Osteocyte (in vitro differentiated cells): ENCODE data around the gene PHOSPHO2. TPM values are rescaled to one million over a fixed set of nuclear protein-coding genes. Genes with fewer than 3 reads are reported as not detected.

Experiments
- DNase-seq: peaks from one replicate; pipeline ENCODE4 v3.0.0; 2021; ENCODE audit warnings: mixed read lengths; ENCODE audit not compliant: unreplicated experiment; ENCODE audit errors: extremely low spot score
- H3K27ac Mint-ChIP-seq: one replicate; pipeline ENCODE4 v1.8.0; 2021; ENCODE audit warnings: mild to moderate bottlenecking, mixed read lengths; ENCODE audit not compliant: unreplicated experiment
- H3K27me3 Mint-ChIP-seq: one replicate; pipeline ENCODE4 v1.8.0; 2021; ENCODE audit warnings: mixed read lengths; ENCODE audit not compliant: unreplicated experiment
- H3K36me3 Mint-ChIP-seq: one replicate; pipeline ENCODE4 v1.8.0; 2021; ENCODE audit warnings: mixed read lengths; ENCODE audit not compliant: unreplicated experiment
- H3K4me1 Mint-ChIP-seq: one replicate; pipeline ENCODE4 v1.8.0; 2021; ENCODE audit warnings: mixed read lengths; ENCODE audit not compliant: unreplicated experiment
- H3K4me3 Mint-ChIP-seq: one replicate; pipeline ENCODE4 v1.8.0; 2021; ENCODE audit warnings: mild to moderate bottlenecking, moderate library complexity, mixed read lengths; ENCODE audit not compliant: unreplicated experiment
- H3K9me3 Mint-ChIP-seq: one replicate; pipeline ENCODE4 v1.8.0; 2021; ENCODE audit warnings: mixed read lengths; ENCODE audit not compliant: unreplicated experiment
- total RNA-seq: library from RNA; stranded (reverse); gene quantifications from 2 replicates; pipeline ENCODE4 v1.2.1, GENCODE V29; 2021
- TF ChIP-seq, protein P1 (sequence below): fragments of 200-600 bp; sonication (generic); IDR thresholded peaks from 2 replicates; pipeline ENCODE4 v1.5.0; 2021; ENCODE audit warnings: antibody characterized with exemption, mild to moderate bottlenecking, moderate library complexity

The PHOSPHO2 gene
- total RNA-seq, 1 donor from 2014 or later: 4.8 TPM

DNA sequence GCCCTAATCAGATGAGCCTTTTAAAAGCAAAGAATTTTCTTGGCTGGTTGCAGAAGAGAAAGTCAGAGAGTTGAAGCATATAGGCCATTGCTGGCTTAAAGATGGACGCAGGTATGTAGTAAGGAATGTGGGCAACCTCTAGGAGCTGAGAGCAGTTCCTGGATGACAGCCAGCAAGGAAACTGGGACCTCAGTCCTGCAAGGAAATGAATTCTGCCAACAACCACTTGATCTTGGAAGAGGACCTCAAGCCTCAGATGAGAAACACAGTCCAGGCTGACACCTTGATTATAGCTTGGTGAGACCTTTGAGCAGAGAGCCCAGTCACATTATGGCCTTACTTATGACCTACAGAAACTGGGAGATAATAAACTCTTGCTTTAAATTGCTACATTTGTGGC is 15.7 kb downstream of the PHOSPHO2 start:
- no peaks in the 10 kb centered on the region for H3K4me1 Mint-ChIP-seq
- no peak for DNase-seq
- no peaks in the 10 kb centered on the region for H3K27me3 Mint-ChIP-seq
- H3K4me3 Mint-ChIP-seq: no peak overlapping the region
- no peaks in the 10 kb centered on the region for H3K36me3 Mint-ChIP-seq
- TF ChIP-seq, protein P1, sequence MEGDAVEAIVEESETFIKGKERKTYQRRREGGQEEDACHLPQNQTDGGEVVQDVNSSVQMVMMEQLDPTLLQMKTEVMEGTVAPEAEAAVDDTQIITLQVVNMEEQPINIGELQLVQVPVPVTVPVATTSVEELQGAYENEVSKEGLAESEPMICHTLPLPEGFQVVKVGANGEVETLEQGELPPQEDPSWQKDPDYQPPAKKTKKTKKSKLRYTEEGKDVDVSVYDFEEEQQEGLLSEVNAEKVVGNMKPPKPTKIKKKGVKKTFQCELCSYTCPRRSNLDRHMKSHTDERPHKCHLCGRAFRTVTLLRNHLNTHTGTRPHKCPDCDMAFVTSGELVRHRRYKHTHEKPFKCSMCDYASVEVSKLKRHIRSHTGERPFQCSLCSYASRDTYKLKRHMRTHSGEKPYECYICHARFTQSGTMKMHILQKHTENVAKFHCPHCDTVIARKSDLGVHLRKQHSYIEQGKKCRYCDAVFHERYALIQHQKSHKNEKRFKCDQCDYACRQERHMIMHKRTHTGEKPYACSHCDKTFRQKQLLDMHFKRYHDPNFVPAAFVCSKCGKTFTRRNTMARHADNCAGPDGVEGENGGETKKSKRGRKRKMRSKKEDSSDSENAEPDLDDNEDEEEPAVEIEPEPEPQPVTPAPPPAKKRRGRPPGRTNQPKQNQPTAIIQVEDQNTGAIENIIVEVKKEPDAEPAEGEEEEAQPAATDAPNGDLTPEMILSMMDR: no peak
- no peak overlapping the region for H3K27ac Mint-ChIP-seq
- no peaks in the 10 kb centered on the region for H3K9me3 Mint-ChIP-seq

DNA sequence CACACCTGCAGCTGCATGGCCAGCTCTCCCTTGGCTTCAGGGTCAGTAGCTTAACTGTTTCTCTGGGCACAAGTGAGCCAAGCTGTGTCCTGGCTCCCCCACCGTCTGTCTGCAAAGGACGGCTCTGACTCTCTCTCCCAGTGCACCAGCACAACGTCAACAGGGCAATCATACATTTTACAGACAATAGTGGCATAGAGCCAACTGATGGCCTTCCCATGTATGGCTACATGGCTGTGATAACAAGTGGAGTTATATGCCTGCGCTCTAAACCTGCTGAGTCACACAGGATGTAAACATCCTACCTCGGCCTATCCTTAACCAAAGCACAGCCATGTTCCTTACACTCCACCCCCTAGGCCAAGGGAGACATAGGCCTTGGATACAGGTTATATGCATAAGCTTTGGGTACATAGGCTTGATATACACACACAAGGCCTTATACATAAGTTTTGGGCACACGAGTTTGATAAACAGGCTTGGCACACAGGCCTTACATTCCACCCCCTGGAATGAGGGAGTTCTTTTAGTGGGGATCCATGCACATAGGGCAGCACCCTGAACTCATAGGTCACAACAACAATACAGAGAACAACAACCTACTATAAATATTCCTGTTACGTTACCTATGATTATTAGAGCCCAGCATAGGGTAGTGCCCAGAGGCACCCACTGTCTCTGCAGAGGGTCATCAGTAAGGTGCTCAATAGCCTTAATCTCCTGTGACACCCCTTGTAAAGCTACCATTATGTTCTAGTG is 17.7 kb downstream of the PHOSPHO2 start:
- no peaks in the 10 kb centered on the region for H3K9me3 Mint-ChIP-seq
- H3K36me3 Mint-ChIP-seq: no peaks in the 10 kb centered on the region
- no peak for DNase-seq
- H3K4me1 Mint-ChIP-seq: peaks cover 8% of the 10 kb centered on the region
- H3K4me3 Mint-ChIP-seq: no peak overlapping the region
- no peaks in the 10 kb centered on the region for H3K27me3 Mint-ChIP-seq
- TF ChIP-seq, protein P1: no peak
- H3K27ac Mint-ChIP-seq: no peak overlapping the region

DNA sequence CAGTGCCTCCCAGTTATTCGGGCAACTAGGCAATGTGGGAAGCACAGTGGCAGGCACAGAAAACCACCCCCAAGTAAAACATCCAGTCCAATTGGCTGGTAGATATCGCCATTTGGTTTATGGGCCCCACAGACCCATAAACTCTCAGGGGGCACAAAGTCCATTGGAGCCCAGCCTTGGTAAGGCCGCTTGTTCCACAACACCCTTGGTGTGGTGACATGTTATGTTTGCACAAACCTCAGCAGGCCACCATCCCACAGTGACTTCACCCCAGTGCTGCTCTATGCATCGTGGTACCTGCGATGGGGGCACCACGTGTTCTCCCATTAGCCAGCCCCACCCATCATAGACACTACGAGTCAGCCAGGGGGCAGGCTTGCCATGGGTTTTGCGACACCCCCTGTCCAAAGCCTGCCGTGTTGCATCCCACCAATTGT is 18.5 kb downstream of the PHOSPHO2 start:
- H3K4me3 Mint-ChIP-seq: no peak overlapping the region
- no peak for DNase-seq
- H3K4me1 Mint-ChIP-seq: peaks cover 9% of the 10 kb centered on the region
- no peak overlapping the region for H3K27ac Mint-ChIP-seq
- no peaks in the 10 kb centered on the region for H3K27me3 Mint-ChIP-seq
- H3K36me3 Mint-ChIP-seq: no peaks in the 10 kb centered on the region
- no peaks in the 10 kb centered on the region for H3K9me3 Mint-ChIP-seq
- TF ChIP-seq, protein P1: no peak

DNA sequence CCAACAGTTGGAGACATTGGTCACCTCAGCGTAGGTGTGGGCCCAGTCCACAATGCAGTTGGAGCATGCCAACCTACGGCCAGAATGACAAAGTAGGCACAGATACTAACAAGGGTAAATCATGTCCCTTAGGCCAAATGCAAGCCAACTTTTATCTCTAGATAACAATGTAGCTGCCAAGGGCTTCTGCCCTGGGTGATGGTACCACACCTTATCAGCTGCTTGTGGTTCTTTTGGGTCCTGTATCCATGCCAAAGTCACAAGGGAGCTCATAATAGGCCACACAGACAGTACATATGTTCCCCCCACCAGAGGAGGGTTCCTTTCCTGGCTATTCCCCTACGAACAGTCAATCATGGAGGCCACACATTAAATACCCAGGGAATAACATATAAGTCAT is 19.1 kb downstream of the PHOSPHO2 start:
- TF ChIP-seq, protein P1: no peak
- H3K36me3 Mint-ChIP-seq: no peaks in the 10 kb centered on the region

DNA sequence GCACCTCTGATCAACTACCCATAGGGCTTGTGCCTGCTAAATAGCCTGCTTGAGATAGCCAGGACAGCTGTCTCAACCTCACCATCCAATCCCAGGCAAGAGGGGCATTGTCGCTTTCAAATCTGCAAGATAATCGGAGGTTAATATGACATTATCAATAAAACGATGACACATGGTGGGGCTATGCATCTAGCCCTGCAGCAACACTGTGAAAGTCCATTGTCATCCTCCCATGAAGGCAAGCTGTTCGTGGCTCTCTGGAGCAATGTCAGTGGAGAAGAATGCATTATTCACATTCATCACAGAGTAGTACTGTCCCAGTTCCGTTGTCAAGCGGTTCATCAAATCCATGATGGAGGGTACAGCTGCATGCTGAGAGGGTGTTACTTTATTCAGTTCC is 20.4 kb downstream of the PHOSPHO2 start:
- DNase-seq: no peak
- no peaks in the 10 kb centered on the region for H3K9me3 Mint-ChIP-seq
- no peak overlapping the region for H3K4me3 Mint-ChIP-seq
- H3K27ac Mint-ChIP-seq: no peak overlapping the region
- peaks cover 9% of the 10 kb centered on the region for H3K4me1 Mint-ChIP-seq
- no peaks in the 10 kb centered on the region for H3K36me3 Mint-ChIP-seq
- no peaks in the 10 kb centered on the region for H3K27me3 Mint-ChIP-seq
- TF ChIP-seq, protein P1: no peak

More for the DNA sequence above, 19.1 kb downstream of the PHOSPHO2 start:
- Mint-ChIP-seq H3K4me3 (no peak overlapping the region), H3K9me3 (no peaks in the 10 kb centered on the region), H3K27me3 (no peaks in the 10 kb centered on the region), H3K4me1 (peaks cover 9% of the 10 kb centered on the region), H3K27ac (no peak overlapping the region)
- no peak for DNase-seq
